GM23248 (cell line): Measurements from ENCODE around the gene GLUD1.

Source experiments
- EZH2 ChIP-seq: fragments of 200-600 bp; sonication (generic); IDR thresholded peaks from 2 replicates; pipeline ENCODE4 v1.6.1; 2018; ENCODE audit warnings: antibody characterized with exemption, mild to moderate bottlenecking; ENCODE audit not compliant: insufficient read depth, poor library complexity, severe bottlenecking
- EZH2phosphoT487 ChIP-seq: fragments of 200-600 bp; sonication (generic); IDR thresholded peaks from 2 replicates; pipeline ENCODE4 v1.6.1; 2018; ENCODE audit warnings: antibody characterized with exemption, moderate library complexity, mild to moderate bottlenecking, low read depth; ENCODE audit not compliant: insufficient read depth

- TF ChIP-seq EZH2phosphoT487 (no peak), EZH2 (no peak)
These were observed 22.2 kb downstream of the GLUD1 start for GRCh38 chr10:87072449-87072848.
